ENCODE measurements around the gene CDCA7L. TPM values are rescaled to one million over a fixed set of nuclear protein-coding genes. Genes with fewer than 3 reads are reported as not detected.
"Not testable (repeated sequence)": the region's sequence is repeated elsewhere in the genome, so short reads cannot be mapped to it uniquely, and the experiment has no call there.

Gene CDCA7L
- total RNA-seq, 1 donor from 2014 or later: 41.1 TPM

DNA sequence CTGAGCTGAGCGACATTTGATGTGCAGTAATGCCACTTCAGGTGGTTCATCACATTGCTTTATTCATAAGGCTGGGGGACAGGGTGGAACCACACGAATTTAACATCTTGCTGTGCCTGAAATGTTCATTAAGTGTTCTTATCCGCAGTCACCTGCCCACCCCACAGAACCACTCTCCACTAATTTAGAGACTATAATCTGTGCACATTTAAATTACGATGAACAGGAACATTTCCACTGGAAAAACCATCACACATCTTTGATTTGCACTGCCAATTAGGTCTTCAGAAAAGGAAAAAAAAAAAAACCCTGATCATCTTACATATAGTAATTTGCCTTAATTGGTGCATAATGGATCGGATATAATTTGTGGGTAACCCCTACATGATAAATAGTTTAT lies 2.3 kb downstream of the CDCA7L start:
- DNase-seq: no peak

DNA sequence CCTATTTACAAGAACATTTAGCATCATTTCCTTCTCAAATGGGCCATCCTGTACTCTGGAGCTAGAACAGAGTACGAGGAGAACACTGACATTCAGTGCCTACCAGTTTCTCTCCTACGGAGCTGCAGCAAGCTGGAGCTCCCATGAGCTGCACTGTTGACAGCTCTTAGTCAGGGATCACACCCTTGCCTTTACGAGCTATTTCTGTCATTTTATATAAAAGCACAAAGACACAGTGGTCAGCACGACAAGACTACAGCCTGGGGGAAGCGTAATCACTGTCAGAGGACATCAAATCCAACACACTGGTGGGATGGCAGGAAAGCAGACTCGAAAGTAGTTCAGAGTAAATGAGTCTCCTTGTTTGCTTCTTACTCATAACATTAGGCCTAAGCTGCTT lies 2.7 kb downstream of the CDCA7L start:
- no peak for DNase-seq

DNA sequence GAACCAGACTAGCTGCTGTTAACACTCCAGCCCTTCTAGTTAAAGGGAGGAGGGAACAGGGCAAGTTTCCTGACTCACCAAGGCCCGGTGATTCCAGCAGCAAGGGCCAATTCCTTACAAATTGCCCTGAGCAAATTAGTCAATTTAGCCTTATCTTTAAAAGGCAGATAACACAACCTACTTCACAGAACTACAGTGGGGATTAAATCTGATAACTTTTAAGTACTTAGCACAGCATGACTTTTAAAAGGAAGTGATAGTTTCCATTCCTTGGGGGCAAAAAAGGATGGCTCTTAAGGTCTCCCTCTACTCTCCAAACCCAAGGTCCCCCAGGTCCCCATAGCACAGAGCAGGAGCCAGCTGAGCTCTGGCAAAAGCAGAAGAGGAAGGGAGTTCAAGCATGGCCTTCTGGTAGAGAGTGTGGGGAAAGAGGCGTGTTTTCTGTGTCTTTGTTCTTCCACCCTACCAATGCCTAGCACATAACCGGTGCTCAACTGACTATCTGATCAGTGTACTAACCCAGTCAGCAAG lies 4.0 kb downstream of the CDCA7L start:
- no peak for DNase-seq

DNA sequence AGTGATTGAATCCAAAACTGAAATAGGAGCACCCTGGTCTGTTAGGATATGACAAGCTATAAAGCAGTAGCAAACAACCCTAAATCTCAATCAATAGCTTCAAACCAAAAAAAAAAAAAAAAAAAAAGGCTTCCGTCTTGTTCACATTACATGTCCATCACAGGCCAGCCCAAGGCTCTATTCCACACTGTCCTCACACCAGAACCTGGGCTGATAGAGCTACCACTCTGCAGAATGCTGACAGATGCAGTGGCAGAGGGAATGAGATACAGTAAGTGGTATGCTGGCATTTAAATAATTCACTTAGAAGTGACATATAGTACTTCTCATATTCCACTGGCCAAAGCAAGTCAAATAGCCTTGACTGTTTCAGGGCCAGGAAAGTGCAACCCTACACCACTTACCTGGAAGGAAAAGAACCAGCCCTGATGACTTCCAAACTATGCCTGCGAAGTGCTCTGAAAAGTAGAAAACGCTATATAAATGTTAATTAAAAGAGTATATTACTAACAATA lies 5.8 kb downstream of the CDCA7L start:
- DNase-seq: no peak

DNA sequence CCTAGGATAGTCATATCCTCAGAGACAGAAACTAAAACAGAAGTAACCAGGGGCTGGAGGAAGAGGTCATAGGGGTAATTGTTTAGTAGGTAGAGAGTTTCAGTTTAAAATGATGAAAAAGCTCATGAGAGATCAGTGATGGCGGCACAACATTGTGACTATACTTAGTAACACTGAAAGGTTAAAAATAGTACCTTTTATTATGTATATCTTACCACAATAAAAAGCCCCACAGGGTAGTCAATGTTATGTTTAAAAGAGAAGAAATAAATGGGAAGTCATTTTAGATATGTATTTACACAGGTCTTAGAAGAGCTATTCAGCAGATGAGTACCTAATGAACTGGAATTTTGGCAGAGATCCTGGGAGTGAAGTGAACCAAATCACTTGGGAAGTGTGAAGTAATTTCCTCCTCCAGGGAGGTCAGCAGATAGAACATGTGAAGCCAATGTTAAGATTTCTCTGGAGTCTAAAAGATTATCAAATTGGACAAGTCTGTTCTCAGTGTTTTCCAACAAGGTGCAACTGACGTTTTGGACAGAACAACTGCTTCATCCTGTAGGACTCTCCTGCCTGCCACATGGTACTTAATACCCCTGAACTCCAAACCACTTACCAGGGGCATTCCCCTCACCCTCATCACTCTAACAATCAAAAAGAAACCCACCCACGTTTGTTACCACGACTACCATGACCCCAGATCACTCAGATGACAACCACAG lies 6.4 kb downstream of the CDCA7L start:
- no peak for DNase-seq

DNA sequence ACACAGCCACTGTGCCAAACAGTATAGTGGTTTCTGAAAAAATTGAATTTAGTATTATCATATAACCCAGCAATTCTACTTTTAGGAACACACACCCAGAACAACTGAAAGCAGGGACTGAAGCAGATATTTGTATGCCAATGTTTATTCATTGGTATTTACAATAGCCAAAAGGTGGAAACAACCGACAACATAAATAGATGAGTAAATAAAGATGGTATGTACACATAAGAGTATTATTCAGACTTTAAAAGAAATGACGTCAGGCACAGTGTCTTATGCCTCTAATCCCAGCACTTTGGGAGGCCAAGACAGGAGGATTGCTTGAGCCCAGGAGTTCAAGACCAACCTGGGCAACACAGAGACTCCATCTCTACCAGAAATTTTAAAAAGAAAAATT lies 7.2 kb downstream of the CDCA7L start:
- no peak for DNase-seq

DNA sequence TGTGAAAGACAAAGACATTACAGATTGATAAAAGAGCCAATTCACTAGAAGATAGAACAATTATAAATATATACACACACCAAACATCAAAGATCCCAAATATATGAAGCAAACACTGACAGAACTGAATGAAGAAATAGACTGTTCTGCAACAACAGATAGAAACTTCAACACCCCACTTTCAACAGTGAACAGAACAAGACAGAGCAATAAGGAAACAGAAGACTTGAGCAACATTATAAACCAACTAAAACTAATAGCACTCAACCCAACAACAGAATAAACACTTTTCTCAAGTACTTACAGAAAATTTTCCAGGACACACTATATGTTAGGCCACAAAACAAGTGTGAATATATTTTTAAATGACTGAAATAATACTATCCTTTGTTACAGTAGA lies 10.9 kb downstream of the CDCA7L start:
- DNase-seq: no peak

DNA sequence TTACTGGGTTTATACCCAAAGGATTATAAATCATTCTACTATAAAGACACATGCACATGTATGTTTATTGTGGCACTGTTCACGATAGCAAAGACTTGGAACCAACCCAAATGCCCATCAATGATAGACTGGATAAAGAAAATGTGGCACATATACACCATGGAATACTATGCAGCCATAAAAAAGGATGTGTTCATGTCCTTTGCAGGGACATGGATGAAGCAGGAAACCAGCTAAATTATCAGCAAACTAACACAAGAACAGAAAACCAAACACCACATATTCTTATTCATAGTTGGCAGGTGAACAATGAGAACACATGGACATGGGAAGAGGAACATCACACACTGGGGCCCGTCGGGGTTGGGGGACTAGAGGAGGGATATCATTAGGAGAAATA lies 12.4 kb downstream of the CDCA7L start:
- DNase-seq: not testable (repeated sequence)

DNA sequence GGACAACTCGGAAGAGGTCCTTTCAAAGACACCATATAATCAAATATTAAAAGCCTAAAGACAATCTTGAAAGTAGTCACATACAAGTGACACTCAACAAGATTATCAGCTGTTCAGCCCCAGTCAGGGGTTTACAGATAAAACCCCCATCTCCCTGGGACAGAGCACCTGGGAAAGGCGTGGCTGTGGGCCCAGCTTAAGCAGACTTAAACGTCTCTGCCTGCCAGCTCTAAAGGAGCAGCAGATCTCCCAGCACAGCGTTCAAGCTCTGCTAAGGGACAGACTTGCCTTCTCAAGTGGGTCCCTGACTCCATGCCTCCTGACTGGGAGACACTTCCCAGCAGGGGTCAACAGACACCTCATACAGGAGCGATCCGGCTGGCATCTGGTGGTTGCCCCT lies 18.0 kb downstream of the CDCA7L start:
- DNase-seq: no peak

DNA sequence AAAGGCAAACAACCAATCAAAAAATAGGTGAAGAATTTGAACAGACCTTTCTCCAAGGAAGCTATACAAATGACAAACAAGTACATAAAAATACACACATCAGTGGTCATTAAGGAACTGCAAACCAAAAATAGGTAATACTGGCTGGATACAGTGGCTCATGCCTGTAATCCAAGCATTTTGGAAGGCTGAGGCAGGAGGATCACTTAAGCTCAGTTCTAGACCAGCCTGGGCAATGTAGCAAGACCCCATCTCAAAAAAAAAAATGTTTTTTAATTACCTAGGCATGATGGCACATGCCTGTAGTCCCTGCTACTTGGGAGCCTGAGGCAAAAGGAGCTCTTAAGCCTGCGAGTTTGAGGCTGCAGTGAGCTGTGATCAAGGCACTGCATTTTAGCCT lies 19.3 kb downstream of the CDCA7L start:
- no peak for DNase-seq

DNA sequence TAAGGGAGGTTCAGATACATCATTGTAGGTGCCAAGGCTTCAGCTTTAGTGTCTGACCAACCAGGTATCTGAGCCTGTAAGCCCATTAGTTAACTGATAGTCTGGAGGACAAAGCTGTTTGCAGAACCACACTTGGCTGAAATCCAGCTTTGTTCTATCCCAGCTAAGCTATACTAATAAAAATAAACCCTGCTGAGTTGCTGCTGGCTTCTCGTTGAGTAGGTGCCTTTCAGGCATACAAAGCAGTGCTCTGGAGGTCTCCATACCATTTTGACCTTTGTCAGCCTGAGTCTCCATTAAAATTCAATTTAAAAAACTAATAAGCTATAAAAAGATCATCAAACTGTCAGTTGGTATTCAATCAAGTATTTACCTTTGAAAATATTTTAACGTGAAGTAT lies 22.0 kb downstream of the CDCA7L start:
- no peak for DNase-seq

DNA sequence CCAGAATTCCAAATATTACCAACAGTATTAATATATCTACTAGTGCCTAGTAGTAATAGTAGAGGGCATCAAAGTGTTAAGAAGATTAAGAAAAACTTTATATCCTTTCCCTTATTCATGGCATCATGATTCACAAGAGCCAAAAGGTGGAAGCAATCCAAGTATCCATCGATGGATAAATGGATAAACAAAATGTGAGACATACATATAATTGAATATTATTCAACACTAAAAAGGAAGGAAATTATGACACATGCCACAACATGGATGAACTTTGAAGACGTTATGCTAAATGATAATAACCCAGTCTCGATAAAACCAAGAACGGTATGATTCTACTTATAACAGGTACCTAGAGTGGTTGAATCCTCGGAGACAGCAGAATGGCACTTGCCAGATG lies 23.1 kb downstream of the CDCA7L start:
- no peak for DNase-seq

DNA sequence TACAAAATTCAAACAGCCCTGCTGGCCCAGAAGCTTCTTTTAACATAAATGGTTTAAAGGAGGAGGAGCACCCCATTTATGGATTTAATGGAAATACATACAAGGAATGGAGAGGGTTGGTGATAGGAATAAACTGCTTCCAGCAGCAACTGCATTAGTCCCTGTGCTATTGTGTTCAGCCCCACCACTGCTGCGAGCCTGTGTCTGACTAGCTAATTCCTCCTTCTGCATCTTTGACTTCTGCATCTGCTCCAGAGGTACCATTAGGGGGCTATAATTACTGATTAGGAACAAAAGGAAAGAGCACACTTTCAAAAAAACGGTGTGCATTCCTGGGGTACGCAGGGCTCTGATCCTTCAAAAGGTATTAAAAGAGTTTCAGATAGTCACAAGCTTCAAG lies 24.8 kb downstream of the CDCA7L start:
- no peak for DNase-seq

DNA sequence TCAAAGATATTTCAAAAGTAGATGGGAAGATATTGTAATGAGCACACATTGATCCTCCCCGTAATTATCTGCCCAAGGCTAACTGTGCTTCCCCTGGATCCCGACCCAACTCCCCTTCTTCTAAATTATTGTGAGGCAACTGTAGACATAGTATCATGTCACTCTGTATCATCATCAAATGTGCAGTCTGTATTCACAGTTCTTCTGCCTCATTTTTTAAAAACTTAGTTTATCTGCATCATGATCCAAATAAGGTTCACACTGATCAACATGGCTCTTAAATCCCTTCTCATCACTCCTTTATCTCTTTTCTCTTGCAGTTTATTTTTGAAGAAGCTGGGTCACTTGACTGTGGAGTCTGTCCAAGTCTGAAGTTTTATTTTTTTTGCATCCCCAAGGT lies 27.5 kb downstream of the CDCA7L start:
- no peak for DNase-seq

DNA sequence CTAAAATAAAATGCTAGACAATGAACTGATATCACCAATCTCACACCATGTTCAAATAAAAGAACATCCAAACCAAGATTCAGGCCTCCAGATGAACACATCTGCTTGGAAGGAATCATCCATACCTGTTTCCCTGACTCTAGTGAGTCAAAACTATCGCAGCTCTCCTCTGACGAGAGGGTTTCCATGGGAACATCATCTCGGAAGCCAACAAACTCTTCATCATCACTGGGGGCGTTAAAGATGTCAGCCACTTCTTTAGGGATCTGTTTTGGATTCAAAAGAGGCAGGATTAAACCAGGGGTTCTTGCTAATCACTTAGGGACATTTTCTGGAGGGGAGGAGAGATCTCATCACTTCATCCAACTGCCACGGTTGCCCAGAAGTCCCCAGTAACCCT lies 29.1 kb downstream of the CDCA7L start:
- DNase-seq: no peak

DNA sequence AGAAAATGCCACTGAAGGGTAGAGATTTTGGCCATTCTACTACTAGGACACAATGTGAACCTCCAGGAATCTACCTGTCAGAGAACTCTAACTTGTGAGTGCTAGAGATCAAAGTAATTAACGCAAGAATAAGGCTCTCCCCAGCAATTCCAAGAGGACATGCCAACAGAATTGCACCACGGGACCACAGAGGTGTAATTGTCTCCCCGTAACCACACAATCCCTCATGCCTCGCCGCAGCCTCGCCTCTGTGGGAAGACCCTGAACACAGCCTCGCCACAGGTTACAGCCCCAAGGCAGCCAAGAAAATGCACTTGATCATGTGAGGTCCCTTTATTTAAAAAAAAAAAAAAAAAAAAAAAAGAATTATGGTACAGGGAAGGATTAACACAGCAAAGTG lies 29.5 kb downstream of the CDCA7L start:
- no peak for DNase-seq

DNA sequence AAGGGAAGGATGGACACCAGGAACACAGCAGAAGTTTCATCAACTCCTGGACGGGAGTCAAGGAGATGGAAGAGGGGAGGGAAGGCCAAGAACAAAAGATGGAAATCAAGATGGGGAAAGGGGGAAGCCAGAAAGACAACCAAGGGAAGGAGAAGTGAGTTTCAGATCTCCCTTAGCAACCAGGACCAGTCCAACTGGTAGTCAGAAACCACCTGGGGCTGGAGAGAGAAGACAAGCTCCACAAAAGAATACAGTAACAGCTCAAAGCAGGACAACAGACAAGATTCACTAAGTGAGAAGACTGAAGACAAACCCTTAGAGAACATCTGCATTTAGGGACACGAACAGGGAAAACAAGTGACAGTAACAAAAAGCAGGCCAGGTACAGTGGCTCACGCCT lies 30.6 kb downstream of the CDCA7L start:
- DNase-seq: no peak

DNA sequence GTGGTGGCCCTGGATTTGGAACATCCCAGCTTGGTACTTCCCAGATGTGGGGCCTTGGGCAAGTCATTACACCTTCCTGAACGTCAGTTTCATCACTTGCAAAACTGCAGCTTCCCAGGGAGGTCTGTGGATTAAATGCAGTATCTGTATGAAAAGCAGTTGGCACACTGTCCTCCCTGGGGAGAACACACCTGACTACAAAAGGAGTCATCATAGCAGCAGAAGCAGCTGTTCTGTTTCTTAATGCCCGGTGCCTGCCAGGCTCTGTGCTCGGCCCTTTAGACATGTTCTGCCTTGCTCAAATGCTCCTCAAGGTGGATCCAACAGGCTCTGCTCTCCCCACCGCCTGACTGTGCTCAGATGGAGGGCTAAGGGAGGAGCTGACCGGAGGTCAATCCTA lies 31.0 kb downstream of the CDCA7L start:
- no peak for DNase-seq

DNA sequence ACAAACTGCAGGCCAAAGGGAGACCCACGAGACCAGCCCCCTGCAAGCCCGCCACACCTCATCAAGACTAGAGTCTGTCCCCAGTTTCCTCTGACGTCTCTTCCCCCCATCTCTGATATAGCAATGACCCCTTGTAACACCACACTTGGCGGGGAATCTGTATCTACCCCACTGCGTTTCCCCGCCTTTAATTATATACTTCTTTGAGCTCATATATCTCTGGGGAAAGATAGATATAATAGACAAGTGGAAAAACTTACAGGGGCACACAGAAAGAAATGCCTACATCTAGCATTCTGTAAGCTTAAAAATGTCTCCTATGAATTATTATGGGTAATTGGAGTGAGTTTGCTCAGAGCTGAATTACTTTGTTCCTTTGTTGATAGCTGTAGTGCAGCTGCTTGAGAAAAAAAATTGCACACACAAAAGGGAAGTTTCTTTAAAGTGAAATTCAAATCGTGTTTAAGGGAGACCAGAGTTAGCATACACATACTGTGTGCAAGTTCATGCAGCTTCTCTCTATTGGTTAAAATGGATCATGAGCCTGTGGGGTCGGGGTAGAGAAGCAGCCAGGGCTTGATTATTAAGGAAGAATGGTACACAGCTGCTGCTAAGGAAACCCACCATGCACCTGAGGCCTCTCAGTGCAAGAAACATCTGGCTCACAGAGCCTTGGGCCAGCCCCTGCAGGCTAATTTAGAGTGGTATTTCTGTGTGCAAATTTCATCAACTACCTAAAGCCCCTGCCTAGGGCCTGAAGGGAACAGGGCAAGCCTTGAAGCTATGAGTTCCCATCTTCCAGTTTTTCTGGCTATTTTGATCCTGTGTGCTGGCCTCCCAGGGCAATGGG lies 32.5 kb downstream of the CDCA7L start:
- DNase-seq: no peak

DNA sequence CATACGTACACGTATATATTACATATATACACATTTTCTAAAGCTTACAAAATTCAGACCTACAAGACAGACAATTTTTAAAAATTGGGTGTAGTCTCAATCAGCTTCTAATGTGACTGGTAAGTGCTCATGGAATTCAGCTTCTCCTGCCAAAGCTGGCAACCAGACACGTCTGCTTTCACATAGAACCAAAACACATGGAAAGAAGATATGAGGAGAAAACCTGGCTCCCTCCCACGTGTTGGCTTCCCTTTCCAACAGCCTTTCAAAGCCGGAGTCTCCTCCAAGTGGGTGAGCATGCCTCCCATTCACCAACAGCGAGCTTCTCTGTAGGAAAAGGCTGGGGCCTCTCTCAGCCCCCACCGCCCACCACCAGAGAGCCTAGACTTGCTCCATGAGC lies 33.4 kb downstream of the CDCA7L start:
- DNase-seq: no peak

DNA sequence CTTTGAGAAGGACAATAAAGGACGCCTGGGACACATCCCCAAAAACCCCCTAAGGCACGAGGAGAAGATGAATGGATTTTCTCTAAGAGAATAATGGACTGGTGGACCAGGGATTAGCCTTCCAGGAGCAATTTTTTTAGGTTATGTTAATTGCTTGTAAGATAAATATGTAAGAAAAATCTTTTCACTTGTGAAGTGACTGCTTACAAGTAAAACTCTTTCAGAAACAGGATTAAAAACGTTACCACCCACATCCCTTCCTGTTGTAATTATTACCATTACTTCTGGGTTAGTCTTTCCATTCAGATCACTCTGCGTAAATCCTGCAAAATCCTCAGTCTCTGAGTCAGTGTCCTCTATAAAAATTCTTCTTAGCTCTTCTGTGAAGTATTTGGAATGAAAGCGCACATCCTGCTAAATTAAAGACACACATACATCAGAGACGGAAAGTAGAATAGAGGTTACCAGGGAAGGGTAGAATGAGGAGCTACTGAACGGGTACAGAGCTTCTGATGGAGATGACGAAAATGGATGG lies 34.3 kb downstream of the CDCA7L start:
- DNase-seq: no peak

DNA sequence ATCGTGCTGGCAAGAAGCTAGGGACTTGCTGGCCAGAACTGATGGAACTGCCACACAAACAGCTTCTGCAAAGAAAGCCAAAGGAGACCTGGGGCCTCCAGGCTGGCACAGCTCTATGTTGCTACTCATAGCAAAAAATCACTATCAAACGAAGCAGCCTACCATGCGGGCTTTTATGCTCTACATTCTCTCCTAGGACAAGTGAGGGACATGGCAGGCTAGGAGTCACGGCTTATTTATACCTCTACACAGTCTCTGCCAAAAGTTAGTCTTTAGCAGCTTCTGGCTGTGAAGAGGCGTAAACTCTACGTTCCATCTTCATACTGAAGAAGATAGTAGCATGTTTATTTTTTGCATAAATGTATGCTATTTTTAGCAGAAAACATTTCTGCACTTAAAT lies 35.4 kb downstream of the CDCA7L start:
- DNase-seq: no peak

DNA sequence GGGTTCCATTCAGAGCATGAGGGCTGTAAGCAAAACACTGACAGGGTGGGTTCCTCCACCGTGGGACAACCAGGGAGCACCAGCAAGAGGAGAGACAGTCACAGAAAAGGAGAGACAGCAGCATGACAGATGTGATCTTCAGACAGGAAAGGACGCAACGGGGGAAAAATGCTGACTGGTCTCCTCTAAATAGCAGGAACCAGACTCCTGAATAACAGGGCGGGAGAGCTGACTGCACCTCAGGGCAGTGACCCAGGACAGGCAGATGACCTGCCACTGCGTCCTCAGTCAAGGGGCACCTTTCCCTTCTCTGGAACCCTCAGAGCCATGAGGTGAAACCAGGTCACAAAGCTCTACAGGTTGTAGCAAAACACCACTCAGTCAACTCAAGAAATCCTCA lies 37.0 kb downstream of the CDCA7L start:
- DNase-seq: no peak

All from skin of body (tissue), 2 donors.